Lower lobe of right lung (tissue), 2 donors: Measurements from ENCODE around the gene SKA1. TPM values are rescaled to one million over a fixed set of nuclear protein-coding genes. Genes with fewer than 3 reads are reported as not detected.

Experiments used
- ATAC-seq, 2 donors: fragments of 200-7000 bp; cut with Tn5 transposase; one replicate each; pipeline ENCODE4 v1.9.1; 2020 to 2022; ENCODE audit warnings: mild to moderate bottlenecking in 2 of 2, moderate library complexity in 2 of 2
- DNase-seq: peaks from one replicate; pipeline ENCODE4 v3.0.0-alpha.2; 2020
- H3K27ac ChIP-seq: fragments of 200-600 bp; one replicate; pipeline ENCODE4 v1.8.0; 2022
- H3K27me3 ChIP-seq: fragments of 200-600 bp; one replicate; pipeline ENCODE4 v1.8.0; 2022; ENCODE audit warnings: low read depth
- H3K36me3 ChIP-seq: fragments of 200-600 bp; one replicate; pipeline ENCODE4 v1.8.0; 2022; ENCODE audit warnings: mild to moderate bottlenecking
- H3K4me1 ChIP-seq: fragments of 200-600 bp; one replicate; pipeline ENCODE4 v1.8.0; 2022
- H3K4me3 ChIP-seq: fragments of 200-600 bp; one replicate; pipeline ENCODE4 v1.8.0; 2022; ENCODE audit warnings: mild to moderate bottlenecking
- H3K9me3 ChIP-seq: fragments of 200-600 bp; one replicate; pipeline ENCODE4 v1.8.0; 2022
- CTCF ChIP-seq: fragments of 200-600 bp; IDR thresholded peaks from one replicate; pipeline ENCODE4 v1.8.0; 2022; ENCODE audit warnings: antibody characterized with exemption, mild to moderate bottlenecking
- intact Hi-C: fragments of 100-400 bp; cut with DNase I; formaldehyde crosslinking; loops from one replicate; pipeline ENCODE4 v1.11.0; 2022
- total RNA-seq: library from RNA; stranded (reverse); fragmentation: NEBNext Ultra II Directional; extraction: Animal tissue kit (Norgen Biotek cat#: 25700); gene quantifications from one replicate; pipeline ENCODE4 v1.2.1, GENCODE V29; 2021
- donor health status: DM: no; HTN: yes; CAD: no; lungs with severe emphysema.

Gene SKA1
- total RNA-seq, 1 donor from 2014 or later, result 1.2 TPM

DNA sequence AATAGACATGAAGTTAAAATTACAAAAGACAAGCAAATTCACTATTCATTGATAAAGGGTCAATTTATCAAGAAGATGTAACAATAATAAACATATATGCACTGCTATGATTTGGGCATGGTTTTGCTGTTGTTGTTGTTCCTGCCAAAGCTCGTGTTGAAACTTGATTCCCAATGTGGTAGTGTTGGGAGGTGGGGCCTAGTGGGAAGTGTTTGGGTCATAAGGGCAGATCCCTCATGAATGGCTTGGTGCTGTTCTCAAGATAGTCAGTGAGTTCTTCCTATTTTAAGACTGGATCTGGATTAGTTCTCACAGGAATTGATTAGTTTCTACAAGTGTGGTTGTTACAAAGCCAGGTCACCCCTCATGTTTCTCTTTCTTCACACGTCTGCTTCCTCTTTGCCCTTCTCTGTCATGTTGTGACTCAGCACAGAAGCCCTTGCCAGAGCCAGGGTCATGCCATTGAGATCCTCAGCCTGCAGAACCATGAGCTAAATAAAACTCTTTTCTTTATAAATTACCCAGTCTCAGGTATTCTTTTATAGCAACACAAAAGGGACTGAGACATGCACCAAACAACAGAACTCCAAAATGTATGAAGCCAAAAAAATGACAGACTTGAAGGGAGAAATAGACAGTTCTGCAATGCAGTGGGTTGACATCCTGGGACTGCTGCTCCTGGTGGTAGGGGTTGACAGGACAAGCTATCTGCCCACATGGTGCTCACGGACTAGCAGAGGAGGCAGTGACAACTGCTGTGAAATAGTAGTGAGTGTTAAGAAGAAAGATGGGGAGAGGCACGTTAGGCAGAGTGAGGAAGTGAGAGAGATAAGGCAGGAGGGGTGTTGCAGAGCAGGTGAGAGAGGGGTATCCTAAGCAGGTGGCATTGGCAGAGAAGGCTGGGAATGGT, 18.6 kb upstream of the SKA1 start:
- peak; percentile 72 to 77 for ATAC-seq
- DNase-seq, result no peak
- Histone ChIP-seq H3K4me3 (no peak overlapping the region), H3K9me3 (no peaks in the 10 kb centered on the region), H3K4me1 (no peaks in the 10 kb centered on the region), H3K27me3 (peaks cover 26% of the 10 kb centered on the region), H3K27ac (no peak overlapping the region), H3K36me3 (no peaks in the 10 kb centered on the region)
- no peak for TF ChIP-seq CTCF
- intact Hi-C loops, result loop anchor here (5.0 kb wide), 1 partner anchor 139 kb away; no protein-coding TSS in a partner anchor

- TF ChIP-seq CTCF, result no peak
- no peak overlapping the region for H3K27ac ChIP-seq
- intact Hi-C loops, result loop anchor here (5.0 kb wide), 1 partner anchor 142 kb away; no protein-coding TSS in a partner anchor
- H3K4me1 ChIP-seq, result no peaks in the 10 kb centered on the region
- no peaks in the 10 kb centered on the region for H3K36me3 ChIP-seq
- ATAC-seq, result no peak
- no peak overlapping the region for H3K4me3 ChIP-seq
- H3K27me3 ChIP-seq, result peaks cover 10% of the 10 kb centered on the region
- DNase-seq, result no peak
- no peaks in the 10 kb centered on the region for H3K9me3 ChIP-seq
These were observed 16.0 kb upstream of the SKA1 start for GRCh38 chr18:50358844-50359243.

- no peaks in the 10 kb centered on the region for H3K9me3 ChIP-seq
- no peak for TF ChIP-seq CTCF
- intact Hi-C loops, result loop anchor here (5.0 kb wide), 1 partner anchor 143 kb away; no protein-coding TSS in a partner anchor
- DNase-seq (no peak), ATAC-seq (no peak)
- no peak overlapping the region for H3K27ac ChIP-seq
- no peaks in the 10 kb centered on the region for H3K36me3 ChIP-seq
- peaks cover 18% of the 10 kb centered on the region for H3K27me3 ChIP-seq
- H3K4me3 ChIP-seq, result no peak overlapping the region
- H3K4me1 ChIP-seq, result no peaks in the 10 kb centered on the region
These were observed 15.0 kb upstream of the SKA1 start for GRCh38 chr18:50359806-50360205.

GRCh38 chr18:50360611-50361010, 14.2 kb upstream of the SKA1 start:
- intact Hi-C loops, result no loop called here
- no peak overlapping the region for H3K27ac ChIP-seq
- no peak overlapping the region for H3K4me3 ChIP-seq
- H3K9me3 ChIP-seq, result no peaks in the 10 kb centered on the region
- no peak for DNase-seq
- no peaks in the 10 kb centered on the region for H3K36me3 ChIP-seq
- no peaks in the 10 kb centered on the region for H3K4me1 ChIP-seq
- ATAC-seq, result no peak
- no peak for TF ChIP-seq CTCF
- H3K27me3 ChIP-seq, result peaks cover 20% of the 10 kb centered on the region

- no peak for TF ChIP-seq CTCF
- no peak for ATAC-seq
- no peak overlapping the region for H3K4me3 ChIP-seq
- H3K9me3 ChIP-seq, result peaks cover 15% of the 10 kb centered on the region
- H3K27ac ChIP-seq, result no peak overlapping the region
- H3K4me1 ChIP-seq, result no peaks in the 10 kb centered on the region
- DNase-seq, result no peak
- intact Hi-C loops, result no loop called here
- no peaks in the 10 kb centered on the region for H3K36me3 ChIP-seq
- peaks cover 3% of the 10 kb centered on the region for H3K27me3 ChIP-seq
These were observed 5.2 kb upstream of the SKA1 start for GRCh38 chr18:50369672-50370071.
